ENCODE measurements around the gene USHBP1. TPM values are rescaled to one million over a fixed set of nuclear protein-coding genes. Genes with fewer than 3 reads are reported as not detected.

USHBP1 gene
- total and polyA plus RNA-seq, 2 of the 13 experiments (the other 11 are each of a cell fraction or from before 2014, with no cell fraction given): 0.15 to 1.5 TPM

- Histone ChIP-seq H2AFZ (ENCODE audit: low read length) (peak within 1 kb of the TSS; percentile 66), H3K36me3 (replicated peaks in 1 of 2; ENCODE audit: control insufficient read depth in 1 of 2, insufficient read depth in 2 of 2, low read length in 2 of 2) (peaks cover 3 to 13% of the 10 kb centered on the region in 2 experiments; a peak in 3 of 5 replicates)
- TF ChIP-seq ZNF580 (CRISPR knock-in tag; IDR thresholded peaks at IDR 0.05; ENCODE audit: borderline replicate concordance, low read depth): no peak
- no peak for TF ChIP-seq ZBTB20 (CRISPR knock-in tag; IDR thresholded peaks at IDR 0.05; ENCODE audit: borderline replicate concordance, low read depth)
- no peak; the same call in 1 of the 2 replicates for TF ChIP-seq ISL2 (CRISPR knock-in tag; IDR thresholded peaks at IDR 0.05)
- no peak for TF ChIP-seq ZBTB49 (CRISPR knock-in tag; IDR thresholded peaks at IDR 0.05; ENCODE audit: borderline replicate concordance)
- no peak for TF ChIP-seq NR0B2 (CRISPR knock-in tag; IDR thresholded peaks at IDR 0.05)
- TF ChIP-seq FOXA1 (IDR thresholded peaks at IDR 0.05): no peak
- no peak for TF ChIP-seq FOXA1 (CRISPR knock-in tag; IDR thresholded peaks at IDR 0.05)
- no peak for TF ChIP-seq SRY (CRISPR knock-in tag; IDR thresholded peaks at IDR 0.05)
- no peak for TF ChIP-seq HMG20B (CRISPR knock-in tag; conservative IDR thresholded peaks at IDR 0.05)
- TF ChIP-seq ATF5 (CRISPR knock-in tag; IDR thresholded peaks at IDR 0.05; ENCODE audit: low read depth): no peak
- no peak for TF ChIP-seq ARID5B (CRISPR knock-in tag; IDR thresholded peaks at IDR 0.05)
These were observed 2.6 kb upstream of the USHBP1 start, which contains the start of gene BABAM1 for GRCh38 chr19:17266975-17267788. TSS of gene BABAM1 (plus strand) at chr19:17267443. CDS start at chr19:17268807, 1,364 bp downstream.

More at GRCh38 chr19:17266975-17267788, 2.6 kb upstream of the USHBP1 start, which contains the start of gene BABAM1:
- peak within 1 kb of the TSS; percentile 92 to 100 (median 98) for H3K4me3 ChIP-seq (replicated peaks in 1 of 3; ENCODE audit: insufficient read depth in 1 of 3, low read depth in 2 of 3, low read length in 3 of 3)
- peaks cover 13% of the 10 kb centered on the region for H3K79me2 ChIP-seq (ENCODE audit: insufficient read depth, low read length)
- intact Hi-C loops (cut with micrococcal nuclease; ENCODE audit: unreplicated experiment) (loop anchor here (1.0 to 5.0 kb wide), 2 partner anchors 38 to 40 kb away; partner anchors contain the start of genes MRPL34 and OCEL1), in situ Hi-C loops (cut with HindIII; ENCODE audit: extremely low pct_ligation_motif_present, low pct_unique_long_range_greater_than_20kb) (no loop called here)
- POLR2A ChIA-PET: interaction anchor here (0.5 to 2.8 kb wide), 26 partner anchors 9 to 234 kb away, joined by 3 to 40 read pairs (median 4); partner anchors contain the start of genes BST2, DDA1, MRPL34 and NR2F6
- H3K9ac ChIP-seq (ENCODE audit: insufficient read depth, low read depth, low read length): peak within 1 kb of the TSS; percentile 88
- ATAC-seq (peak; percentile 96), DNase-seq (ENCODE audit: low spot score) (peak; percentile 99), FAIRE-seq (peak; percentile 99)
- H3K4me1 ChIP-seq (ENCODE audit: insufficient read depth, low read length): peaks cover 38% of the 10 kb centered on the region
- peak within 1 kb of the TSS; percentile 75 for H3K27ac ChIP-seq (ENCODE audit: extremely low read length, insufficient read depth, low read length)
- TSS peak; percentile 57 for BruUV-seq (replicated peaks)
- H3K9me3 ChIP-seq (ENCODE audit: low read length): no peaks in the 10 kb centered on the region
- H3K4me2 ChIP-seq (ENCODE audit: low read depth, low read length): peak within 1 kb of the TSS; percentile 91
- H4K20me1 ChIP-seq (ENCODE audit: insufficient read depth, low read length): no peaks in the 10 kb centered on the region
- under 1% methylated on average over 25 of the region's 27 CpGs for WGBS (ENCODE audit: low lambda C conversion rate)
- CTCF ChIA-PET (ENCODE audit: low intra/inter-chr PET ratio, low total read pairs): no interaction called here
- H3K27me3 ChIP-seq (ENCODE audit: control insufficient read depth in 1 of 2, insufficient read depth in 2 of 2, low read length in 2 of 2): peaks cover 0 to 6% of the 10 kb centered on the region in 2 experiments; a peak in 2 of 5 replicates

Data from HepG2 (cell line).